GM19240 (cell line): ENCODE results near the gene CPNE2.
A peak's percentile ranks its signal among the peaks of the same experiment; 100 is the strongest.
"Not testable (repeated sequence)": the region's sequence is repeated elsewhere in the genome, so short reads cannot be mapped to it uniquely, and the experiment has no call there.

ENCODE experiments used
- DNase-seq: peaks from one replicate; pipeline ENCODE4 v3.0.0; 2011; ENCODE audit warnings: low spot score; ENCODE audit not compliant: insufficient read length

CPNE2 gene

GRCh38 chr16:57091975-57092785, at the start of gene CPNE2:
TSS of gene CPNE2 (plus strand) at chr16:57092583. CDS start at chr16:57110743, 18,160 bp downstream.
- DNase-seq: peak; percentile 50

DNA sequence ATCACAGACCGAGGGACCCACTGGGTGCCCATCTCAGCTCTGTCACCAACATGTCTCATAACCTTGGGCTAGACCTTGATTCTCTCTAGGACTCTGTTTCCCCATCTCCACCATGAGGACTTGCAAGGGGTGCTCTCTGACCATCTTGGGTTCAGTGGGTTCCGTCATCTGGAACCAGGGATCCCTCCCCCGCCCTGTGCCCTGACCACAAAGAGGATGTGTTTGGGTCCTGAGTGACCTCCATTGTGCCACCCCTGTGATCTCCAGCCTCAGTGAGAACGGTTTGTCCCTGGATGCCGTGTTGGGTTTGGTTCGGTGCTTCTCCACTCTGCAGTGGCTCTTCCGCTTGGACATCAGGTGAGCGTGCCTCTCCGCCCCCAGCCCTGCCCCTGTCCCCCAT, 49.1 kb upstream of the CPNE2 start:
- no peak for DNase-seq

DNA sequence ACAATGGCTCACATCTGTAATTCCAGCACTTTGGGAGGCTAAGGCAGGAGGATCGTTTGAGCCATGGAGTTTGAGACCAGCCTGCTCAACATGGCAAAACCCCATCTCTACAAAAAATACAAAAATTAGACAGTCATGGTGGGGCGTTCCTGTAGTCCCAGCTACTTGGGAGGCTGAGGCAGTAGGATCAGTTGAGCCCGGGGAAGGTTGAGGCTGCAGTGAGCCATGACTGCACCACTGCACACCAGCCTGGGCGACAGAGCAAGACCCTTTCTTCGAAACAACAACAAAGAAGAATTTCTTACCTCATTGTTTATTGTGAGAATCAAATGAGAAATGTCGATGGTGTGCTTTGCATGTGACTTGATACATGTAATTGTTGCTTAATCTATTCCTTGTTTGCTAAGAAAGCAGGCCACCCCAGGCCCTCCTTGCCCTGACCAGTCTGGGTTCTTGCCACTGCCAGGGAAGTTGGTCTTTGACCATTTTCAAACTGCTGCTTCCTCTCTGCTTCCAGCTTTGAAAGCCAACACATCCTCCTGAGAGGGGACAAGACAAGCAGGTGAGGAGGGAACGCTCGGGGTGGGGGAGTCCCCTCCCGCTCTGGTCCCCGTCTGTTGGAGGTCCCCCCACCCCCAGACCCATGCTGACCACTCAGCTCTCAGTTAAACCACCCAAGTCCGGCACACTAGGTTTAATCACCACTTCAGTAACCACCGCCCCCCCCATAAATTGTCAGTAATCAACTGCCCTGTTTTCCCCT, 47.3 kb upstream of the CPNE2 start:
- no peak for DNase-seq

DNA sequence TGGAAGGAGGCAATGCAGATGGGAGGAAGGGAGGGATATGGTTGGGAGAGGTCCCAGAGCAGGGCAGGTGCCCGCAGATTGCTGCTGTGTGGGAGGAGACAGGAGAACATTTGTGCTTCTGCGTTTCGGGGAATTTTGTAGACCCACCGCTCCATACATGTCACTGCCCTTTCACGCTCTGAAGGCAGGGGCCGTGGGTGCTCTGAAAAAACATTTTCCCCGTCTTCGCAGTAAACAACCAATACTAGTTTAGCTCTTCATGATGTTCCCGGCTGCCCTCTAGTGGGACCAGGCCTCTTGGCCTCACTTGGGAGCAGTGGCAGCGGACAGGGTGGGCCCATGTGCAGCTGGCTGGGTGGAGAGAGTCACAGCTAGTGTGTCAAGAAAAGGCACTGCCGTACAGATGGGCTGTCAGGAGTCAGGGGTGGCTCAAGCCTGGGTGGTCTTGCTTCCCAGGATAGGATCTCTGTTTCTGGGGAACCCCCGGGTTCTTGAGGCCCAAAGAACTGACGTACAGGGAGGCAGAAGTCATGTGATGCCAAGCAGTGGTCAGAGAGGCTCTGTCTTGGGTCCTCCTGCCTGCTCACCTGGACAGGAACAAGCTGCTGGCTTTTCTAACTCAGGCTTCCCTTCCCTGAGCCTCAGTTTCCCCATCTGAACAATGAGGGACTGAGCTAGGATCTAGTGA, 46.5 kb upstream of the CPNE2 start:
- no peak for DNase-seq

- DNase-seq: no peak
Measured at GRCh38 chr16:57048095-57048494, 44.3 kb upstream of the CPNE2 start.

DNA sequence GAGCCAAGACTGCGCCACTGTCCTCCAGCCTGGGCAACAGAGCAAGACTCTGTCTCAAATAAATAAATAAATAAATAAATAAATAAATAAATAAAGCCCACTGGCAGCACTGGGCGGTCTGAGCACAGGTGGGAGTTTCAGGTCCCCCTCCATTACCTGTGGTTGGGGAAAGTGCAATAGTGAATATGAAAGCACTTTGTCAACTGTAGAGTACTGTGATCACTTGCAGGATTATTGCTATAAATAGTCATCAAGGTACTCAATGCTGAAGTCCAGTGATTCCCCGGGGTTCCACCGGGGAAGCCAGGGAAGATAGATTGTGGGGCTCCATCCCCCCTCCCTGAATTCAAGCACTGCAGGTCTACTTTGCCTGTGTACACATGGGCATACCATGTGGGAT, 42.7 kb upstream of the CPNE2 start:
- peak; percentile 64 for DNase-seq

GRCh38 chr16:57051696-57052228, 40.6 kb upstream of the CPNE2 start:
- DNase-seq: no peak

GRCh38 chr16:57053206-57053605, 39.2 kb upstream of the CPNE2 start:
- no peak for DNase-seq

- no peak for DNase-seq
Measured at GRCh38 chr16:57054338-57054737, 38.0 kb upstream of the CPNE2 start.

- no peak for DNase-seq
Measured at GRCh38 chr16:57054771-57055170, 37.6 kb upstream of the CPNE2 start.

DNA sequence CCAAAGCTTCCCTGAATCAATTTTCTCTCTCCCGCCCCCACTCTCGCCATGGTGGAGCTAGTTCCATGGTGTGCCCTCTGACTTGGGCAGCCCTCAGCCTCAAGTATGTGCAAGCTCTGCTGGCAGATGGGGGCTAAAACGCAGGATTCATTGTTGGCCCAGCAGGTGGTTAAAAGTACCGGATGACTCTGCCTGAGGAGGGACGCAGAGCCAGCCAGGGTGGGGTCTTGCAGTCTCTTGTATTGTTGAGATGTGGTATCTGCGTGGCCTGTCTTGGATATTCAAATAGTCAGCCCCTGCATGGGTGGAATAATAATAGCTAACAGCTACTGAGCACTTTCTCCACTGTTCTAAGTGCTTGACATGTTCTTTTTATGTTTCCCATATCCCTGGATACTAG, 36.7 kb upstream of the CPNE2 start:
- no peak for DNase-seq

DNA sequence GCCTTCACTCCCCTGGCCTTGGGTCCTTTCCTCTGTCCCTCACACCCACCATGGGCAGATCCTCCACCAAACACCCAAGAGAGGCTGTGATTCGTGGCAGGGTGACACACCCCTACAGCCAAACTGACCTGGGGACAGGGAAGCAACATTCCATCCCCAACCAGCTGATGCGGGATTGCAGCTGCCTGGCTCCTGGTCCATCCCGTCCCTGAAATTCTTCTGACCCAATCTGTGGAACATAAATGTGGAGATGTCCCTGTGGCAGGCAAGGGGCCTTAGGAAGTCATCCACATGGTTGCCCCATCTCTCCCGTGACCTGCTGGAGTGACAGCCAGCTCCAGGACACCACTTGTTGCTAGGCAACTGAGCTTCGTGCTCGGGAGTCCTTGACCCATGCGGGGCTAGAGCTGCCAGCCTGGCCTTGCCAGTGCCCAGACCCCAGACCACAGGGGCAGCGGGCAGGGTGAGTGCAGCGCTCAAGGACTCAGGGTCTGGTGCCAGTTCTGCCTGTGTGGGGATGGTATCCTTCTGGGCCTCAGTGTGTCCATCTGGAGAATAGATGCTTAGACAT, 34.0 kb upstream of the CPNE2 start:
- no peak for DNase-seq

DNA sequence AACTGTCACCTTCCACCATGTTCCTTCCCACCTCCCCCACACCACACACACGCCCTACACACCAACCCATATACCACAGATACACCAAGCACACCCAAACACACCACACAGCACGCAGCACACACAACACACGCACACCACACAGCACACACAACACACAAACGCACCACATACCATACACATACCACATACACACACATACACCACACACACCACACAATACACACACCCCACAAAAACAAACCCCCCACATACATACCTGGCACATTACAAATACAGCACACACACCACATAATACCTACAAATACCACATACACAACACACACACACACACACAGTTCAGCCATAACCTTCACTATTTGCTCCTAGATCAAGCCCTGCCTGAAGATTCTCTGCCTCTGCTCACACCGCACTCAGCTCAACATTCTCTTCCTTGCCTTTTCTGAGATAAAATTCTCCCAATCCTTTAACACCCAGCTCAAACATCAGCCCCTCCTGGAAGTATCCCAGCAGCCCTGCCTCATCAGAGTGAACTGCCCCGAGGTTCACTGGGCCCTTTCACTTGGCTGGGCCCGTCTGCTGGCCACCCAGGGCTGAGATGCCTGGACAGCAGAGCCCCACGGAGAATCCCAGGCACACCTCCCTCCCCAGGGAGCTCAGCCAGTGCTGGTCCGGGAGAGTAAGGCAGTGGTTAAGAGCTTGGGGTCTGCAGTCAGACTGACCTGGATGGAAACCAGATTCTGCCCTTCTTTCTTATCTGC, 31.9 kb upstream of the CPNE2 start:
- no peak for DNase-seq

DNA sequence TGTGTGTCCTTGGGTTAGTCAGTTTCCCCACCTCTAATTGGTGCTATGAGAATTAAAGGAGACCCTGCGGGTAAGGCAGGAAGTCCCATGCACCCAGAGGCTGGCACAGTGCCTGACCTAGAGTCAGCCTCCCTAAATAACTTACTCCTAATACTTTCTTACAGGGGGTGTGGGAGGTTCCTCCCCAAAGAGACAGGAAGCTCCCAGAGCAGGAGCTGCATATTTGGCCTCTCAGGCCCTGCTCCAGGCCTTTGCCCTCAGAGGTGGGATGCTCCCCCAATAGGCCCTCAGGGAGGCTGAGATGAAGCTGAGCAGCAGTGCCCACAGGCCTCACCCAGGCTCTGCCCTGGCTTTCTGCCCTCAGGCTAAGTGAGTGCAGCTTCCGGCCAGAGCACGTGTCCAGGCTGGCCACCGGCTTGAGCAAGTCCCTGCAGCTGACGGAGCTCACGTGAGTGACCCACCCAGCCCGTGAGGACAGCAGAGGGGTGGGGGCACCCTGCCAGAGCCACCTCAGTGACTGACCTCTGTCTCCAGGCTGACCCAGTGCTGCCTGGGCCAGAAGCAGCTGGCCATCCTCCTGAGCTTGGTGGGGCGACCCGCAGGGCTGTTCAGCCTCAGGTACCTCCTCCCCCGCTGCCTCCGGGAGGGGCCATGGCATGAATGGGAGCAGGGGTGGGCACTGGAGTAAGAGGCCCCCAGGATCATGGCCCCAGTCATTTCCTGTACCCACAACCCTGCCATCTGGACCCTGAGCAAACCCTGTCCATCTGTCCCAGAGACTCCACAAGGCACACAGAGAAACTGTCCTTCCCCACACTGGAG, 31.1 kb upstream of the CPNE2 start:
- DNase-seq: no peak

DNA sequence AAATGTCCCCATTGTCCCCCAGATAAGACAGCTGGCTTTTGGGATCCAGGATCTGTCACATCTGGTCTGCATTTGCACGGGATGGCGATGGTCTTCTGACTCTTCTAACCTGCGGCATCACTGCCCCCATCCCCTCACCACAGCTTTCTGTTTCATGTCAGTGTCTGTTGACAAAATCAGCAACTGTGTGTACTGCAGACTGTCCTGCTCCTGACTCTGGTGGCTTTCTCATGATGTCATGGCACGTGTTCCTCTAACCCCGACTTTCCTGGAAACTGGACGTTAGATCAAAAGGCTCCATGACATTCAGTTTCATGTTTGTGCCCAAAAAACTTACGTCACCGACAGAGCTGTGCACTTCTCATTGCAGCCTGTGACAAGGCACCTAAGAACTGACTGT, 30.1 kb upstream of the CPNE2 start:
- no peak for DNase-seq

DNA sequence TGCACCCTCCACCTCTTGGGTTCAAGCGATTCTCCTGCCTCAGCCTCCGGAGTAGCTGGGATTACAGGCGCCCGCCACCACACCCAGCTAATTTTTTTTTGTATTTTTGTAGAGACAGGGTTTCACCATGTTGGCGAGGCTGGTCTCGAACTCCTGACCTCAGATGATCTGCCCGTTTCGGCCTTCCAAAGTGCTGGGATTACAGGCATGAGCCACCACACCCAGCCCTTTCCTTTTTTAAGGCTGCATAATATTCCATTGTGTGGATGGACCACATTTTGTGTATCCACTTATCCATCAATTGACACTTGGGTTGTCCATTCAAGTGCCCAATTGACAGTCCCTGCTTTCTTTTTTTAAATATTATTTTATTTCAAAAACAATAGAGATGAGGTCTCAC, 29.2 kb upstream of the CPNE2 start:
- DNase-seq: not testable (repeated sequence)

DNA sequence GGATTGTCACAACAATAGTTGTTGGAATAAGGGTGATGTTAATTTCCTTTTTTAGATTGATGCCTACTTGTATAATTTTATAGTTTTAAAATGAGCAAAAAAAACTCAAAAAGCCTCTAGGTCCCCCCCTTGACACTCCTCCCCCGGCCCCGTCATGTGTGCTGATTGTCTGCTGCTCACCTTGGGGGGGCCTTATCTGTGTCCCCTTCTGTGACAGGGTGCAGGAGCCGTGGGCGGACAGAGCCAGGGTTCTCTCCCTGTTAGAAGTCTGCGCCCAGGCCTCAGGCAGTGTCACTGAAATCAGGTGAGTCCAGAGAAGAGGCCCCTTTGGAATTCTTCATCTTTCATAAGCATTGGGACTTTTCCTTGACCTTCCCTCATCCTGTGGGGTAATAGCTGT, 27.4 kb upstream of the CPNE2 start:
- no peak for DNase-seq

DNA sequence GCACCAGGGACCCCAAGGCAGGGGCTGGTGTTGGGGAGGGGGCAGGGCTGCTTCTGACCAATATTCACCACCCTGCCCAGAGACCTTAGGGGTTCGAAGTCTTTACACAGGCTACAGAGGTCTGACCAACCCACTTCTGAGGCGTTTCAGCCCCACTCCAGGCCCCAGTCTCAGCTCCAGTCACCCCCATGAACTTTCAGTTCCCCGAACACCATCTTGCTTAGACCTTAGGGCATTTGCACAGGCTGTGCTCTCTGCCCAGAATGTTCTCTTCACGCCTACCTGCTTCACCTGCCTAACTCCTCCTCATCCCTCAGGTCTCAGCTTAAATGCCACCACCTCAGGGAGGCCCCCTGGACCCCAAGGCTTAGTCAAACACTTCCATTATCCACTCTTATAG, 25.8 kb upstream of the CPNE2 start:
- DNase-seq: no peak

- DNase-seq: no peak
Measured at GRCh38 chr16:57067347-57067746, 25.0 kb upstream of the CPNE2 start.

DNA sequence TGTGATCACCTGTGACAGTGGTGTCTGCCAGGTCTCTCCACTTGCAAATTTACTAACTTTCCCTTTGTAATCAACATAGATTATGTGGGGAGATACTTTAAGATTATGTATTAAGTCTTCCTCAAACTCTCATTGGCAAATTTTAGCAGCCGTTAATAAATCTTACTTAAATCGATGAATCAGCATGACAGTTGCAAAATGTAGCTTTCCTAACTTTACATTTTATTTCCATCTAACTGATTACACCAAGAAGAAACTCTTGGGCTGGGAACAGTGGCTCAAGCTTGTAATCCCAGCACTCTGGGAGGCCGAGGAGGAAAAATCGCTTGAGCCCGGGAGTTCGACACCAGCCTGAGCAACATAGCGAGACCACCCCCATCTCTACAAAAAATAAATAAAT, 23.3 kb upstream of the CPNE2 start:
- no peak for DNase-seq
